CD1c-positive myeloid dendritic cell (primary cell): ENCODE measurements around the gene NUFIP1.
"Not testable (repeated sequence)": the region's sequence is repeated elsewhere in the genome, so short reads cannot be mapped to it uniquely, and the experiment has no call there.

ENCODE experiments used
- DNase-seq: peaks from one replicate; pipeline ENCODE4 v3.0.0-alpha.2; 2016; ENCODE audit errors: extremely low spot score

NUFIP1 gene

GRCh38 chr13:44919104-44919804, 70.0 kb downstream of the NUFIP1 start:
- no peak for DNase-seq

GRCh38 chr13:44918326-44919103, 70.8 kb downstream of the NUFIP1 start:
- DNase-seq = peak; percentile 84

- peak; percentile 97 for DNase-seq
These were observed 71.5 kb downstream of the NUFIP1 start for GRCh38 chr13:44917589-44918325.

- DNase-seq = no peak
These were observed 76.8 kb downstream of the NUFIP1 start for GRCh38 chr13:44912278-44913016.

- no peak for DNase-seq
These were observed 80.6 kb downstream of the NUFIP1 start for GRCh38 chr13:44908712-44909111.

GRCh38 chr13:44908266-44908665, 81.0 kb downstream of the NUFIP1 start:
- DNase-seq = no peak

GRCh38 chr13:44906713-44907112, 82.6 kb downstream of the NUFIP1 start:
- DNase-seq = no peak

GRCh38 chr13:44906230-44906629, 83.0 kb downstream of the NUFIP1 start:
- no peak for DNase-seq

- DNase-seq = no peak
These were observed 83.7 kb downstream of the NUFIP1 start for GRCh38 chr13:44905556-44905955.

GRCh38 chr13:44904967-44905366, 84.3 kb downstream of the NUFIP1 start:
- no peak for DNase-seq

GRCh38 chr13:44903574-44903985, 85.7 kb downstream of the NUFIP1 start:
- no peak for DNase-seq

- DNase-seq = no peak
These were observed 86.5 kb downstream of the NUFIP1 start for GRCh38 chr13:44902738-44903137.

- DNase-seq = no peak
These were observed 89.3 kb downstream of the NUFIP1 start for GRCh38 chr13:44899967-44900366.

- not testable (repeated sequence) for DNase-seq
These were observed 91.0 kb downstream of the NUFIP1 start for GRCh38 chr13:44898308-44898707.

- no peak for DNase-seq
These were observed 93.3 kb downstream of the NUFIP1 start for GRCh38 chr13:44895953-44896335.

GRCh38 chr13:44895264-44895952, 93.9 kb downstream of the NUFIP1 start:
- DNase-seq = no peak

GRCh38 chr13:44894001-44894770, 95.1 kb downstream of the NUFIP1 start:
- no peak for DNase-seq
